H1 (cell line): ENCODE results near the gene PRR14L. TPM values are rescaled to one million over a fixed set of nuclear protein-coding genes. Genes with fewer than 3 reads are reported as not detected.

ENCODE experiments used
- CTCF ChIA-PET: fragments of 300-600 bp; sonication (Branson Sonifier 250); formaldehyde crosslinking; loops from one replicate; lab custom pipeline; 2021; ENCODE audit not compliant: partially characterized antibody; lab: Charles Lee
- POLR2A ChIA-PET: fragments of 300-600 bp; sonication (Branson Sonifier 250); formaldehyde crosslinking; loops from one replicate; lab custom pipeline; 2021; ENCODE audit warnings: inconsistent platforms; ENCODE audit not compliant: partially characterized antibody; lab: Charles Lee
- DNase-seq, 2 experiments: peaks; one replicate each; pipeline versions ENCODE4 v3.0.0 to v3.0.0-alpha.2; 2010 to 2022; ENCODE audit warnings: low spot score in 2 of 2, low read depth in 1 of 2, mixed read lengths in 1 of 2
- FAIRE-seq: peaks from 2 replicates; lab custom pipeline; 2011; peaks lifted over from hg19 to GRCh38; lab: Jason Lieb, UNC
- H2AFZ ChIP-seq: 2 replicates; pipeline ENCODE4 v1.8.1; 2012; ENCODE audit warnings: low read length, inconsistent platforms
- H2AK5ac ChIP-seq: 2 replicates; pipeline ENCODE4 v1.6.1; 2013; ENCODE audit warnings: low read depth, low read length
- H2BK120ac ChIP-seq: replicated peaks from 2 replicates; pipeline ENCODE3; 2013; ENCODE audit warnings: low read depth, low read length, inconsistent platforms
- H2BK12ac ChIP-seq: 2 replicates; pipeline ENCODE4 v1.6.1; 2013; ENCODE audit warnings: low read depth, low read length
- H2BK15ac ChIP-seq: 2 replicates; pipeline ENCODE4 v1.6.1; 2013; ENCODE audit warnings: low read length
- H2BK20ac ChIP-seq: 2 replicates; pipeline ENCODE4 v1.6.1; 2013; ENCODE audit warnings: low read length
- H2BK5ac ChIP-seq: 2 replicates; pipeline ENCODE4 v1.6.1; 2013; ENCODE audit warnings: low read depth, low read length
- H3K14ac ChIP-seq: 2 replicates; pipeline ENCODE4 v1.6.1; 2013; ENCODE audit warnings: inconsistent platforms; ENCODE audit not compliant: insufficient read length
- H3K18ac ChIP-seq: 2 replicates; pipeline ENCODE4 v1.6.1; 2013; ENCODE audit warnings: low read length; ENCODE audit errors: extremely low read depth
- H3K23ac ChIP-seq: 2 replicates; pipeline ENCODE4 v1.6.1; 2013; ENCODE audit warnings: inconsistent platforms; ENCODE audit not compliant: insufficient read length
- H3K23me2 ChIP-seq: 2 replicates; pipeline ENCODE4 v1.6.1; 2013; ENCODE audit warnings: low read depth, low read length
- H3K27ac ChIP-seq: 2 replicates; pipeline ENCODE4 v1.6.1; 2011; ENCODE audit warnings: low read depth, low read length, inconsistent platforms
- H3K27me3 ChIP-seq, 4 experiments: replicated peaks in 1 of 4; 1 replicate in 1 of 4; 2 replicates in 3 of 4; pipeline versions ENCODE4 v1.6.1 to v1.8.1; 2011 to 2013; ENCODE audit warnings: low read length in 3 of 4, mild to moderate bottlenecking in 3 of 4, inconsistent platforms in 2 of 4, mixed read lengths in 2 of 4, moderate library complexity in 1 of 4; ENCODE audit not compliant: control insufficient read depth in 3 of 4, insufficient read depth in 3 of 4; ENCODE audit errors: extremely low read depth in 1 of 4
- H3K36me3 ChIP-seq, 4 experiments: 2 replicates each; pipeline versions ENCODE4 v1.6.1 to v1.8.1; 2011 to 2013; ENCODE audit warnings: mild to moderate bottlenecking in 4 of 4, low read length in 3 of 4, moderate library complexity in 2 of 4, control low read depth in 1 of 4, inconsistent platforms in 1 of 4; ENCODE audit not compliant: insufficient read depth in 4 of 4, control insufficient read depth in 2 of 4
- H3K4ac ChIP-seq: replicated peaks from 2 replicates; pipeline ENCODE3; 2013; ENCODE audit warnings: low read length, low read depth, mixed read lengths, inconsistent platforms; ENCODE audit not compliant: insufficient read length
- H3K4me1 ChIP-seq, 4 experiments: replicated peaks in 1 of 4; 1 replicate in 1 of 4; 2 replicates in 3 of 4; pipeline versions ENCODE4 v1.6.1 to v1.8.1; 2011 to 2013; ENCODE audit warnings: low read length in 3 of 4, inconsistent platforms in 2 of 4, mixed read lengths in 1 of 4; ENCODE audit not compliant: insufficient read depth in 4 of 4, control insufficient read depth in 3 of 4
- H3K4me2 ChIP-seq, 2 experiments: 2 replicates each; pipeline versions ENCODE4 v1.6.1 to v1.8.1; 2011 to 2013; ENCODE audit warnings: low read depth in 2 of 2, low read length in 2 of 2, control low read depth in 1 of 2, inconsistent platforms in 1 of 2, mild to moderate bottlenecking in 1 of 2; ENCODE audit not compliant: insufficient read depth in 1 of 2
- H3K4me3 ChIP-seq, 4 experiments: fragments of 200-600, 300-600 bp in 1 of 4; sonication (generic), shearing (Covaris generic), sonication (Bioruptor Twin) in 1 of 4; 2 replicates each; pipeline versions ENCODE4 v1.5.1 to v1.8.1; 2011 to 2016; ENCODE audit warnings: low read length in 4 of 4, low read depth in 3 of 4, control low read depth in 2 of 4, inconsistent platforms in 2 of 4, mild to moderate bottlenecking in 2 of 4, mixed read lengths in 1 of 4, moderate library complexity in 1 of 4; ENCODE audit not compliant: insufficient read depth in 2 of 4; ENCODE audit errors: extremely low read depth in 1 of 4
- H3K56ac ChIP-seq: replicated peaks from 2 replicates; pipeline ENCODE3; 2013; ENCODE audit warnings: low read depth, mild to moderate bottlenecking, mixed read lengths, low read length, inconsistent platforms; ENCODE audit not compliant: insufficient read length
- H3K79me1 ChIP-seq: 2 replicates; pipeline ENCODE4 v1.6.1; 2013; ENCODE audit warnings: low read depth, low read length, control low read depth
- H3K79me2 ChIP-seq, 2 experiments: 2 replicates each; pipeline versions ENCODE4 v1.6.1 to v1.8.1; 2012 to 2013; ENCODE audit warnings: low read length in 2 of 2, mild to moderate bottlenecking in 2 of 2, inconsistent platforms in 1 of 2; ENCODE audit not compliant: insufficient read depth in 2 of 2, control insufficient read depth in 1 of 2
- H3K9ac ChIP-seq, 4 experiments: replicated peaks in 1 of 4; 1 replicate in 1 of 4; 2 replicates in 3 of 4; pipeline versions ENCODE4 v1.6.1 to v1.8.1; 2011 to 2013; ENCODE audit warnings: low read depth in 3 of 4, low read length in 3 of 4, control low read depth in 2 of 4, mild to moderate bottlenecking in 2 of 4, moderate library complexity in 2 of 4, inconsistent platforms in 1 of 4; ENCODE audit errors: extremely low read depth in 1 of 4
- H3K9me3 ChIP-seq, 2 experiments: 2 replicates each; pipeline versions ENCODE4 v1.6.1 to v1.8.1; 2012 to 2013; ENCODE audit warnings: mild to moderate bottlenecking in 2 of 2, moderate library complexity in 2 of 2, control low read depth in 1 of 2, inconsistent platforms in 1 of 2, low read depth in 1 of 2, low read length in 1 of 2, mixed read lengths in 1 of 2; ENCODE audit not compliant: insufficient read depth in 2 of 2
- H4K20me1 ChIP-seq, 2 experiments: replicated peaks in 1 of 2; 2 replicates each; pipeline versions ENCODE3 to v1.8.1; 2011 to 2013; ENCODE audit warnings: inconsistent platforms in 2 of 2, low read length in 2 of 2, mild to moderate bottlenecking in 1 of 2; ENCODE audit not compliant: insufficient read depth in 2 of 2, control insufficient read depth in 1 of 2
- H4K5ac ChIP-seq: 2 replicates; pipeline ENCODE4 v1.6.1; 2013; ENCODE audit warnings: low read length, low read depth, mixed read lengths, inconsistent platforms; ENCODE audit not compliant: insufficient read length
- H4K8ac ChIP-seq: 2 replicates; pipeline ENCODE4 v1.8.0; 2013; ENCODE audit warnings: mild to moderate bottlenecking, moderate library complexity, low read length, inconsistent platforms; ENCODE audit not compliant: insufficient read depth; ENCODE audit errors: extremely low read depth
- H4K91ac ChIP-seq: replicated peaks from 2 replicates; pipeline ENCODE3; 2013; ENCODE audit warnings: low read length, mixed read lengths, inconsistent platforms; ENCODE audit not compliant: insufficient read length
- BCL11A ChIP-seq, 2 experiments: IDR thresholded peaks; one replicate each; pipeline ENCODE4 v1.6.1; 2011; ENCODE audit warnings: low read depth in 2 of 2, low read length in 2 of 2, mild to moderate bottlenecking in 2 of 2
- CTCF ChIP-seq, 3 experiments: IDR thresholded peaks; 1 replicate in 2 of 3; 2 replicates in 1 of 3; pipeline versions ENCODE4 v1.5.1 to v1.6.1; 2011; ENCODE audit warnings: low read length in 3 of 3, mild to moderate bottlenecking in 3 of 3, inconsistent platforms in 2 of 3, low read depth in 1 of 3, moderate library complexity in 1 of 3; ENCODE audit not compliant: insufficient read depth in 1 of 3; ENCODE audit errors: control extremely low read depth in 1 of 3
- GABPA ChIP-seq: IDR thresholded peaks from 2 replicates; pipeline ENCODE4 v1.6.1; 2011; ENCODE audit warnings: mild to moderate bottlenecking, low read length, moderate library complexity, borderline replicate concordance; ENCODE audit not compliant: insufficient read depth
- HDAC2 ChIP-seq, 2 experiments: fragments of 300-600 bp in 1 of 2; sonication (generic) in 1 of 2; IDR thresholded peaks; 2 replicates each; pipeline ENCODE4 v1.6.1; 2011 to 2012; ENCODE audit warnings: low read depth in 2 of 2, low read length in 2 of 2, mild to moderate bottlenecking in 2 of 2, moderate library complexity in 2 of 2, borderline replicate concordance in 1 of 2, inconsistent platforms in 1 of 2
- HDAC6 ChIP-seq: IDR thresholded peaks from one replicate; pipeline ENCODE4 v1.7.1; 2012; ENCODE audit warnings: low read depth, mild to moderate bottlenecking, inconsistent platforms, low read length, moderate library complexity
- JUN ChIP-seq: IDR thresholded peaks from 2 replicates; pipeline ENCODE4 v1.6.1; 2011; ENCODE audit warnings: low read depth, mild to moderate bottlenecking, improper control_type of control experiment, low read length
- KDM4A ChIP-seq: IDR thresholded peaks from one replicate; pipeline ENCODE4 v1.7.1; 2012; ENCODE audit warnings: low read depth, mild to moderate bottlenecking, moderate library complexity, low read length, inconsistent platforms; ENCODE audit not compliant: severe bottlenecking
- RNF2 ChIP-seq: fragments of 200-900, 300-1000 bp; sonication (generic); IDR thresholded peaks from 2 replicates; pipeline ENCODE4 v1.7.1; 2016; ENCODE audit warnings: borderline replicate concordance, low read depth, mild to moderate bottlenecking, antibody characterized with exemption, low read length; ENCODE audit not compliant: poor library complexity, severe bottlenecking; ENCODE audit errors: missing control alignments
- whole genome bisulfite sequencing, 2 experiments: shearing (Covaris generic) in 1 of 2; methylation state at CpG; one replicate each; pipeline versions ENCODE4 v1.1.6 to v1.1.7; 2013 to 2015; ENCODE audit warnings: low lambda C conversion rate in 2 of 2, mixed read lengths in 2 of 2, inconsistent platforms in 1 of 2, low coverage in 1 of 2, missing lambda C conversion rate in 1 of 2; ENCODE audit not compliant: insufficient replicate concordance in 2 of 2, insufficient coverage in 1 of 2, insufficient read length in 1 of 2; ENCODE audit errors: extremely low coverage in 1 of 2, missing lambda C conversion rate in 1 of 2; 5-methylcytosine and 5-hydroxymethylcytosine counted together
- polyA plus RNA-seq, 7 experiments: library from polyadenylated mRNA; depleted of rRNA in 3 of 7; stranded (reverse) in 5 of 7; unstranded in 2 of 7; fragments of >200 nt in 5 of 7; fragments of 200-250 nt in 2 of 7; gene quantifications; 1 replicate in 5 of 7; 2 replicates in 1 of 7; 4 replicates in 1 of 7; pipeline versions ENCODE4 v1.2.1 to v1.2.3, GENCODE V29; 2011 to 2013; ENCODE audit warnings: missing spikeins in 2 of 7, mixed read lengths in 2 of 7
- total RNA-seq: library from RNA; stranded (reverse); fragmentation: NEBNext Ultra II Directional; extraction: Animal tissue kit (Norgen Biotek cat#: 25700); gene quantifications from 2 replicates; pipeline ENCODE4 v1.2.1, GENCODE V29; 2021
- TF ChIP-seq, protein P1 (sequence below): IDR thresholded peaks from 2 replicates; pipeline ENCODE4 v1.6.1; 2011; ENCODE audit warnings: low read depth, mild to moderate bottlenecking, low read length; ENCODE audit not compliant: insufficient read depth

PRR14L gene
- total and polyA plus RNA-seq, 2 of the 8 experiments (the other 6 are each of a cell fraction or from before 2014, with no cell fraction given) = 26.5 to 98.6 TPM

GRCh38 chr22:31738566-31738965, 11.4 kb downstream of the PRR14L start:
- Histone ChIP-seq H2BK20ac (no peak overlapping the region), H4K5ac (no peak overlapping the region), H3K14ac (no peak overlapping the region), H3K4ac (no peak overlapping the region), H3K27ac (no peak overlapping the region), H3K4me3 (no peak overlapping the region), H3K79me2 (peaks cover 17 to 88% of the 10 kb centered on the region in 2 experiments; a peak in 3 of 4 replicates), H2BK15ac (no peak overlapping the region), H3K23me2 (no peaks in the 10 kb centered on the region; the same call in 1 of the 2 replicates), H3K9ac (no peak overlapping the region), H3K18ac (no peak overlapping the region), H4K8ac (no peak overlapping the region), H2BK12ac (no peak overlapping the region), H4K20me1 (peaks cover 3 to 10% of the 10 kb centered on the region in 2 experiments), H2BK5ac (no peak overlapping the region), H3K56ac (no peak overlapping the region), H2AFZ (no peak overlapping the region), H2AK5ac (no peak overlapping the region), H2BK120ac (no peak overlapping the region), H3K79me1 (peaks cover 3% of the 10 kb centered on the region; the same call in 1 of the 2 replicates), H3K9me3 (no peaks in the 10 kb centered on the region), H3K36me3 (peaks cover 7 to 48% (median 24%) of the 10 kb centered on the region in 4 experiments), H3K4me2 (no peak overlapping the region), H4K91ac (no peak overlapping the region), H3K23ac (no peak overlapping the region), H3K4me1 (peaks cover 0 to 2% (median 0%) of the 10 kb centered on the region in 4 experiments; a peak in 1 of 7 replicates), H3K27me3 (no peaks in the 10 kb centered on the region)
- POLR2A ChIA-PET = interaction anchor here (0.6 to 1.5 kb wide), 4 partner anchors 9 to 17 kb away, joined by 3 to 4 read pairs (median 4); partner anchors contain the start of genes DEPDC5 and PRR14L
- DNase-seq = no peak
- no peak for FAIRE-seq
- 94% methylated on average over 2 of the region's 2 CpGs; no CpG with 5 or more reads in 1 of the 2 experiments for WGBS, 2 experiments
- CTCF ChIA-PET = interaction anchor here (0.6 to 1.5 kb wide), 4 partner anchors 8 to 371 kb away, joined by 3 to 4 read pairs (median 4); partner anchors contain the start of gene PISD
- TF ChIP-seq HDAC2 (IDR thresholded peaks at IDR 0.05; ENCODE audit: borderline replicate concordance in 1 of 2, low read depth in 2 of 2, low read length in 2 of 2) = no peak
- TF ChIP-seq CTCF (IDR thresholded peaks at IDR 0.05; ENCODE audit: control extremely low read depth in 1 of 3, insufficient read depth in 1 of 3, low read depth in 1 of 3, low read length in 3 of 3) = no peak
- no peak for TF ChIP-seq GABPA
- no peak for TF ChIP-seq BCL11A (IDR thresholded peaks at IDR 0.05; ENCODE audit: low read depth in 2 of 2, low read length in 2 of 2)
- no peak for TF ChIP-seq HDAC6
- TF ChIP-seq KDM4A = no peak
- no peak for TF ChIP-seq JUN
- no peak for TF ChIP-seq RNF2
- TF ChIP-seq, protein P1, sequence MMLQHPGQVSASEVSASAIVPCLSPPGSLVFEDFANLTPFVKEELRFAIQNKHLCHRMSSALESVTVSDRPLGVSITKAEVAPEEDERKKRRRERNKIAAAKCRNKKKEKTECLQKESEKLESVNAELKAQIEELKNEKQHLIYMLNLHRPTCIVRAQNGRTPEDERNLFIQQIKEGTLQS = no peak
